PFSK-1 (cell line): Measurements from ENCODE around the gene RFNG.

Experiments used
- FOXP2 ChIP-seq: optimal IDR thresholded peaks from 2 replicates; pipeline ENCODE3; 2011; ENCODE audit warnings: borderline replicate concordance, control low read depth, inconsistent platforms; ENCODE audit not compliant: insufficient read depth; ENCODE audit errors: extremely low read length, extremely low read depth
- POLR2AphosphoS5 ChIP-seq: IDR thresholded peaks from 2 replicates; pipeline ENCODE4 v1.6.1; 2012; ENCODE audit warnings: low read depth, mild to moderate bottlenecking, control low read depth, low read length, moderate library complexity
- REST ChIP-seq, 2 experiments: IDR thresholded peaks; 2 replicates each; pipeline versions ENCODE4 v1.6.1 to v1.8.0; 2011 to 2012; ENCODE audit warnings: low read depth in 2 of 2, low read length in 2 of 2, control low read depth in 1 of 2, inconsistent platforms in 1 of 2, mild to moderate bottlenecking in 1 of 2, moderate library complexity in 1 of 2; ENCODE audit not compliant: insufficient read depth in 1 of 2
- SIN3A ChIP-seq: IDR thresholded peaks from 2 replicates; pipeline ENCODE4 v1.6.1; 2012; ENCODE audit warnings: mild to moderate bottlenecking, low read length, moderate library complexity, borderline replicate concordance; ENCODE audit not compliant: insufficient read depth
- TAF1 ChIP-seq: IDR thresholded peaks from 2 replicates; pipeline ENCODE4 v1.6.1; 2012; ENCODE audit warnings: low read length, control low read depth, borderline replicate concordance; ENCODE audit not compliant: insufficient read depth

The RFNG gene

GRCh38 chr17:82047914-82048570 lies 3.6 kb downstream of the RFNG start:
- TF ChIP-seq REST (IDR thresholded peaks at IDR 0.05; ENCODE audit: insufficient read depth in 1 of 2, low read depth in 2 of 2, low read length in 2 of 2): no peak
- TF ChIP-seq POLR2AphosphoS5: no peak
- no peak for TF ChIP-seq TAF1
- TF ChIP-seq FOXP2: no peak
- TF ChIP-seq SIN3A: no peak

GRCh38 chr17:82047379-82047778 lies 4.2 kb downstream of the RFNG start:
- no peak for TF ChIP-seq FOXP2
- TF ChIP-seq REST (IDR thresholded peaks at IDR 0.05; ENCODE audit: insufficient read depth in 1 of 2, low read depth in 2 of 2, low read length in 2 of 2): no peak
- no peak for TF ChIP-seq POLR2AphosphoS5
- TF ChIP-seq TAF1: no peak
- no peak for TF ChIP-seq SIN3A

- TF ChIP-seq POLR2AphosphoS5 (no peak), FOXP2 (no peak), TAF1 (no peak), SIN3A (no peak), REST (IDR thresholded peaks at IDR 0.05; ENCODE audit: insufficient read depth in 1 of 2, low read depth in 2 of 2, low read length in 2 of 2) (no peak)
Measured at GRCh38 chr17:82046903-82047302, 4.7 kb downstream of the RFNG start.

- TF ChIP-seq REST (IDR thresholded peaks at IDR 0.05; ENCODE audit: insufficient read depth in 1 of 2, low read depth in 2 of 2, low read length in 2 of 2) (no peak), SIN3A (no peak), FOXP2 (no peak), POLR2AphosphoS5 (no peak), TAF1 (no peak)
Measured at GRCh38 chr17:82045936-82046484, 5.6 kb downstream of the RFNG start.

GRCh38 chr17:82043507-82043906 lies 8.1 kb downstream of the RFNG start:
- TF ChIP-seq REST (IDR thresholded peaks at IDR 0.05; ENCODE audit: insufficient read depth in 1 of 2, low read depth in 2 of 2, low read length in 2 of 2): no peak
- TF ChIP-seq SIN3A: no peak
- TF ChIP-seq FOXP2: no peak
